Heart left ventricle (tissue), 16 donors: ENCODE results near the gene C1orf74. TPM values are rescaled to one million over a fixed set of nuclear protein-coding genes. Genes with fewer than 3 reads are reported as not detected.

Source experiments
- ATAC-seq, 4 donors: fragments of 200-7000 bp; cut with Tn5 transposase; one replicate each; pipeline ENCODE4 v1.9.1; 2020 to 2022; ENCODE audit warnings: moderate library complexity in 4 of 4, mild to moderate bottlenecking in 3 of 4, moderate number of reproducible peaks in 1 of 4
- DNase-seq, 5 donors: peaks; one replicate each; pipeline ENCODE4 v3.0.0-alpha.2; 2020
- H3K27ac ChIP-seq, 12 donors: fragments of 200-600 bp; sonication (generic) in 4 of 12; one replicate each; pipeline versions ENCODE4 v1.5.0 to v1.8.0; 2016 to 2022; ENCODE audit warnings: mild to moderate bottlenecking in 2 of 12
- H3K27me3 ChIP-seq, 9 donors: fragments of 200-600 bp; sonication (generic) in 2 of 9; one replicate each; pipeline versions ENCODE4 v1.5.1 to v1.8.0; 2016 to 2022; ENCODE audit warnings: mild to moderate bottlenecking in 3 of 9
- H3K36me3 ChIP-seq, 9 donors: fragments of 200-600 bp; sonication (generic) in 2 of 9; one replicate each; pipeline versions ENCODE4 v1.5.0 to v1.8.0; 2018 to 2022; ENCODE audit warnings: mild to moderate bottlenecking in 2 of 9
- H3K4me1 ChIP-seq, 12 donors: fragments of 200-600 bp; sonication (generic) in 4 of 12; one replicate each; pipeline versions ENCODE4 v1.5.0 to v1.8.0; 2016 to 2022; ENCODE audit warnings: mild to moderate bottlenecking in 3 of 12
- H3K4me3 ChIP-seq, 12 donors: fragments of 200-600 bp; sonication (generic) in 4 of 12; one replicate each; pipeline versions ENCODE4 v1.5.0 to v1.8.0; 2017 to 2022; ENCODE audit warnings: mild to moderate bottlenecking in 9 of 12, moderate library complexity in 4 of 12
- H3K9me3 ChIP-seq, 12 donors: fragments of 200-600 bp; sonication (generic) in 4 of 12; one replicate each; pipeline versions ENCODE4 v1.5.0 to v1.8.0; 2016 to 2022; ENCODE audit warnings: mild to moderate bottlenecking in 1 of 12
- CTCF ChIP-seq, 12 donors: fragments of 200-600 bp; sonication (generic) in 4 of 12; IDR thresholded peaks; one replicate each; pipeline versions ENCODE4 v1.5.0 to v1.8.0; 2018 to 2022; ENCODE audit warnings: antibody characterized with exemption in 12 of 12, mild to moderate bottlenecking in 5 of 12
- POLR2A ChIP-seq, 2 donors: fragments of 450-650 bp; IDR thresholded peaks; one replicate each; pipeline ENCODE4 v1.6.1; 2017; ENCODE audit warnings: antibody characterized with exemption in 2 of 2, mild to moderate bottlenecking in 2 of 2, moderate library complexity in 2 of 2
- WGBS, 4 donors: extraction: QIAGEN DNeasy Blood & Tissue Kit in 2 of 4; methylation state at CpG; one replicate each; pipeline versions ENCODE4 v1.1.5 to v1.1.7; 2013 to 2018; 5-methylcytosine and 5-hydroxymethylcytosine counted together
- intact Hi-C, 10 donors: fragments of 100-400 bp; cut with DNase I; formaldehyde crosslinking; loops; one replicate each; pipeline versions ENCODE4 v1.11.1 to v1.14.2; 2022
- polyA plus RNA-seq, 2 donors: library from polyadenylated mRNA; stranded (reverse); fragments of 200-250 nt; gene quantifications; one replicate each; pipeline ENCODE4 v1.2.3, GENCODE V29; 2013
- total RNA-seq, 9 donors: library from RNA; depleted of rRNA in 2 of 9; stranded (reverse); fragments of >200 nt in 2 of 9; fragmentation: NEBNext Ultra II Directional in 3 of 9; extraction: Animal tissue kit (Norgen Biotek cat#: 25700) in 3 of 9; gene quantifications; one replicate each; pipeline versions ENCODE4 v1.1.0 to v1.2.4, GENCODE V29; 2016 to 2023
- donor health status: ischemic (EF 13 %, LVEDD 7.1; RV severe dilation, severe dysfunction).
- donor health status: healthy with polysubstance abuse.
- donor health status: DM: no; HTN: yes; CAD: no.
- donor health status: DM: no; HTN: no; CAD: no.
- donor health status: ischemic (EF 25% LVEDD 6.9; RV normal size, moderate dysfunction).
- donor health status: ischemic (EF 25% LVEDD 5.7; RV mildly dilated, moderate dysfunction).
- donor health status: healthy.
- donor health status: DM: yes; HTN: yes; CAD: no.
- donor health status: ischemic (EF 35%, LVEDD 5.7; RV mildly dilated, moderate dysfunction).
- donor health status: nonischemic (EF 11% LVEDD 7.7; RV severe dilation, severe dysfunction).
- donor health status: DM: yes; HTN: yes; CAD: no.
- donor health status: PGD.
- donor health status: ischemic (EF 29% LVEDD 5.4; RV normal size, mild dysfunction).
- donor health status: nonischemic (EF 23%, LVEDD 6.1; RV moderate dilation, normal function).

The C1orf74 gene
- total and polyA plus RNA-seq, 11 donors, result 1.1 to 2.6 (median 2.2) TPM

- DNase-seq (no peak), ATAC-seq (no peak)
- H3K36me3 ChIP-seq, result no peaks in the 10 kb centered on the region
- TF ChIP-seq CTCF (IDR thresholded peaks at IDR 0.05), result no peak
- no peak for TF ChIP-seq POLR2A (IDR thresholded peaks at IDR 0.05)
- WGBS, 4 donors, result 63 to 84% (median 76%) methylated on average over 5 of the region's 5 CpGs
- H3K4me1 ChIP-seq, result peaks cover 0 to 64% (median 9%) of the 10 kb centered on the region in 12 donors
- H3K9me3 ChIP-seq, result no peaks in the 10 kb centered on the region
- no peak overlapping the region for H3K4me3 ChIP-seq
- peak overlapping the region in 1 of 12 donors; percentile 77 for H3K27ac ChIP-seq
- intact Hi-C loops, result no loop called here
- H3K27me3 ChIP-seq, result no peaks in the 10 kb centered on the region
These were observed 32.6 kb downstream of the C1orf74 start for GRCh38 chr1:209751627-209752231.

- TF ChIP-seq POLR2A (IDR thresholded peaks at IDR 0.05) (no peak), CTCF (IDR thresholded peaks at IDR 0.05) (no peak)
- no peak overlapping the region for H3K4me3 ChIP-seq
- H3K4me1 ChIP-seq, result peaks cover 0 to 46% (median 9%) of the 10 kb centered on the region in 12 donors
- WGBS, 4 donors, result 76 to 85% (median 83%) methylated on average over 6 of the region's 6 CpGs
- H3K9me3 ChIP-seq, result no peaks in the 10 kb centered on the region
- DNase-seq (no peak), ATAC-seq (no peak)
- intact Hi-C loops, result loop anchor here (2.0 to 10.0 kb wide), 9 partner anchors 47 to 173 kb away; partner anchors contain the start of genes CAMK1G (in 1 of the 10) and HSD11B1 (in 1 of the 10)
- no peaks in the 10 kb centered on the region for H3K27me3 ChIP-seq
- H3K27ac ChIP-seq, result peak overlapping the region in 1 of 12 donors; percentile 77
- H3K36me3 ChIP-seq, result no peaks in the 10 kb centered on the region
These were observed 34.6 kb downstream of the C1orf74 start for GRCh38 chr1:209749670-209750323.

GRCh38 chr1:209749205-209749604, 35.2 kb downstream of the C1orf74 start:
- 73 to 86% (median 75%) methylated on average over 2 of the region's 2 CpGs for WGBS, 4 donors
- H3K4me1 ChIP-seq, result peaks cover 0 to 45% (median 9%) of the 10 kb centered on the region in 12 donors
- no peaks in the 10 kb centered on the region for H3K9me3 ChIP-seq
- H3K27ac ChIP-seq, result no peak overlapping the region
- intact Hi-C loops, result loop anchor here (2.0 to 10.0 kb wide), 9 partner anchors 47 to 172 kb away; partner anchors contain the start of genes CAMK1G (in 1 of the 10) and HSD11B1 (in 1 of the 10)
- DNase-seq (no peak), ATAC-seq (no peak)
- H3K4me3 ChIP-seq, result no peak overlapping the region
- H3K27me3 ChIP-seq, result no peaks in the 10 kb centered on the region
- no peaks in the 10 kb centered on the region for H3K36me3 ChIP-seq
- TF ChIP-seq POLR2A (IDR thresholded peaks at IDR 0.05), result no peak

- ATAC-seq (no peak), DNase-seq (no peak)
- no peaks in the 10 kb centered on the region for H3K9me3 ChIP-seq
- intact Hi-C loops, result loop anchor here (2.0 to 10.0 kb wide), 9 partner anchors 46 to 172 kb away; partner anchors contain the start of genes CAMK1G (in 1 of the 10) and HSD11B1 (in 1 of the 10)
- peaks cover 0 to 45% (median 9%) of the 10 kb centered on the region in 12 donors for H3K4me1 ChIP-seq
- no peaks in the 10 kb centered on the region for H3K27me3 ChIP-seq
- 69 to 82% (median 78%) methylated on average over 4 of the region's 4 CpGs for WGBS, 4 donors
- H3K4me3 ChIP-seq, result no peak overlapping the region
- TF ChIP-seq CTCF (IDR thresholded peaks at IDR 0.05) (no peak), POLR2A (IDR thresholded peaks at IDR 0.05) (no peak)
- H3K36me3 ChIP-seq, result no peaks in the 10 kb centered on the region
- H3K27ac ChIP-seq, result peak overlapping the region in 1 of 12 donors; percentile 45
These were observed 35.7 kb downstream of the C1orf74 start for GRCh38 chr1:209748620-209749019.
